Measurements from ENCODE around the gene TMEM135. TPM values are rescaled to one million over a fixed set of nuclear protein-coding genes. Genes with fewer than 3 reads are reported as not detected.
"Not testable (repeated sequence)": the region's sequence is repeated elsewhere in the genome, so short reads cannot be mapped to it uniquely, and the experiment has no call there.

Gene TMEM135
- total RNA-seq, 1 donor from 2014 or later: 43.9 TPM

- DNase-seq: no peak
These were observed 104.3 kb downstream of the TMEM135 start for GRCh38 chr11:87141980-87142514.

- DNase-seq: no peak
These were observed 104.9 kb downstream of the TMEM135 start for GRCh38 chr11:87142594-87142993.

- DNase-seq: no peak
These were observed 105.9 kb downstream of the TMEM135 start for GRCh38 chr11:87143641-87144040.

- no peak for DNase-seq
These were observed 106.5 kb downstream of the TMEM135 start for GRCh38 chr11:87144252-87144651.

- no peak for DNase-seq
These were observed 111.0 kb downstream of the TMEM135 start for GRCh38 chr11:87148749-87149148.

- DNase-seq: not testable (repeated sequence)
These were observed 112.0 kb downstream of the TMEM135 start for GRCh38 chr11:87149782-87150181.

- DNase-seq: no peak
These were observed 113.2 kb downstream of the TMEM135 start for GRCh38 chr11:87150936-87151335.

GRCh38 chr11:87154246-87154645 lies 116.5 kb downstream of the TMEM135 start:
- no peak for DNase-seq

GRCh38 chr11:87156970-87157369 lies 119.2 kb downstream of the TMEM135 start:
- DNase-seq: no peak

GRCh38 chr11:87169076-87169475 lies 131.3 kb downstream of the TMEM135 start:
- DNase-seq: not testable (repeated sequence)

- no peak for DNase-seq
These were observed 135.7 kb downstream of the TMEM135 start for GRCh38 chr11:87173185-87174039.

- DNase-seq: no peak
These were observed 137.1 kb downstream of the TMEM135 start for GRCh38 chr11:87174870-87175269.

- no peak for DNase-seq
These were observed 138.3 kb downstream of the TMEM135 start for GRCh38 chr11:87176044-87176443.

- no peak for DNase-seq
These were observed 141.9 kb downstream of the TMEM135 start for GRCh38 chr11:87179621-87180020.

GRCh38 chr11:87180742-87181141 lies 143.0 kb downstream of the TMEM135 start:
- DNase-seq: peak; percentile 12

- no peak for DNase-seq
These were observed 143.4 kb downstream of the TMEM135 start for GRCh38 chr11:87181143-87181542.

- DNase-seq: peak; percentile 2
These were observed 147.5 kb downstream of the TMEM135 start for GRCh38 chr11:87185228-87185627.

GRCh38 chr11:87187076-87187475 lies 149.3 kb downstream of the TMEM135 start:
- DNase-seq: peak; percentile 13

GRCh38 chr11:87187930-87188329 lies 150.2 kb downstream of the TMEM135 start:
- no peak for DNase-seq

- not testable (repeated sequence) for DNase-seq
These were observed 150.7 kb downstream of the TMEM135 start for GRCh38 chr11:87188396-87188795.

- DNase-seq: not testable (repeated sequence)
These were observed 151.2 kb downstream of the TMEM135 start for GRCh38 chr11:87188921-87189320.

- no peak for DNase-seq
These were observed 152.3 kb downstream of the TMEM135 start for GRCh38 chr11:87190071-87190470.

GRCh38 chr11:87193756-87194470 lies 156.2 kb downstream of the TMEM135 start:
- no peak for DNase-seq
